ENCODE measurements around the gene FAM53A.
"Not testable (repeated sequence)": the region's sequence is repeated elsewhere in the genome, so short reads cannot be mapped to it uniquely, and the experiment has no call there.

Gene FAM53A

DNA sequence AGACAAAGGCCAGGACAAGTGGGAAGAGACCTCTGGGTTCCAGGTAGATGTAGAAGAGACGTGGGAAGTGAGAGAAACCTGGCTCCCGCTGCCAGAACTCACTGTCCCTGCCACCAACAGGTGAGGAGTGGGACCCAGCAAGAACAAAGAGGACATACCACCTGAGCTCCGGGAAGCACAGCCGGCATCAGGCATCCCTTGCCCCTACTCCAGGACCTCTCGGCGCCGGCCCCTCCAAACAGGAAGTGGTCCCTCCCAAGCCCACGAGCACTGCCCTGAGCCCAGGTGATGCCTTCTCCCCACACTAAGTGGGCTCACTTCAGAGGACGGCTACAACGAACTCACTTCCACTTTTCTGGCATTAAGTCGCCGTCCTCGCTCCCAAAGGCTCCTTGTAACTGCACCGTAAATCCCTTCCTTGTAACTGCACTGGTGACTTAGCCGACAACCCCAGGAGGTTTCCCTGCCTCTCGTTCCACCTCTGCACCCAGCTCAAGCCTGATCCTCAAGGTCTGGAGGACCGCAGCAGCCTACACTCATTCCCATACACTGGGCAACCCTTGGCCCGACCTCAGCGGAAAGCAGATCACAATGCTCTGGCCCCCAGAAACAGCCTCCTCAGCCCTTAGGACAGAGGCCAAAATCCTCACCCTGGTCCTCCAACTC is 8.8 kb downstream of the FAM53A start:
- no peak overlapping the region for H3K4me3 Mint-ChIP-seq
- TF ChIP-seq CTCF (IDR thresholded peaks at IDR 0.05; ENCODE audit: unreplicated experiment in 3 of 3), result no peak
- H3K9me3 Mint-ChIP-seq, result no peaks in the 10 kb centered on the region
- H3K4me1 Mint-ChIP-seq, result no peaks in the 10 kb centered on the region
- no peak overlapping the region for H3K27ac Mint-ChIP-seq
- H3K27me3 Mint-ChIP-seq (ENCODE audit: low read depth), result peaks cover 15% of the 10 kb centered on the region
- no peaks in the 10 kb centered on the region for H3K36me3 Mint-ChIP-seq (ENCODE audit: low read depth)

DNA sequence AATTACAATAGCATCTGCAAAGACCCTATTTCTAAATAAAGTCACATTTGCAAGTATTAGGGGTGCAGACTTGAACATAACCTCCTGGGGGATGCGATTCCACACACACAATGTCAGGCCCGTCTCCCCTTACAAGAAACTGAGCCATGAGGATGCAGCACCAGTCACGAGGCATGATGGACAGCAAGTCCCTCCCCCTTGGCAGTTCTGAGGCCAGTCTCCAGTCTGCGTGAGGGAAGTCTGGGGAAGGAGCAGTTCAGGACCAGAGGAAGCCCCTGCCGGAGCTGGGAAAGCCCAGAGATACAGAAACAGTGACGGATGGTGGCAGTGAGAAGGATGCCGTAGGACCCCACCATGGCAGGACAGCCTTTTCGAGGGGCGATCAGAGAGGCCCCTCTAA is 9.4 kb downstream of the FAM53A start:
- TF ChIP-seq CTCF (IDR thresholded peaks at IDR 0.05; ENCODE audit: unreplicated experiment in 3 of 3), result no peak
- no peaks in the 10 kb centered on the region for H3K4me1 Mint-ChIP-seq
- H3K36me3 Mint-ChIP-seq (ENCODE audit: low read depth), result no peaks in the 10 kb centered on the region
- H3K27ac Mint-ChIP-seq, result no peak overlapping the region
- H3K9me3 Mint-ChIP-seq, result no peaks in the 10 kb centered on the region
- H3K27me3 Mint-ChIP-seq (ENCODE audit: low read depth), result peaks cover 15% of the 10 kb centered on the region
- no peak overlapping the region for H3K4me3 Mint-ChIP-seq

GRCh38 chr4:1673671-1674070 is 10.4 kb downstream of the FAM53A start:
- peaks cover 15% of the 10 kb centered on the region for H3K27me3 Mint-ChIP-seq (ENCODE audit: low read depth)
- H3K9me3 Mint-ChIP-seq, result no peaks in the 10 kb centered on the region
- no peaks in the 10 kb centered on the region for H3K4me1 Mint-ChIP-seq
- H3K4me3 Mint-ChIP-seq, result no peak overlapping the region
- no peaks in the 10 kb centered on the region for H3K36me3 Mint-ChIP-seq (ENCODE audit: low read depth)
- H3K27ac Mint-ChIP-seq, result no peak overlapping the region
- no peak for TF ChIP-seq CTCF (IDR thresholded peaks at IDR 0.05; ENCODE audit: unreplicated experiment in 3 of 3)

- not testable (repeated sequence) for H3K4me3 Mint-ChIP-seq; H3K27ac Mint-ChIP-seq; H3K36me3 Mint-ChIP-seq (ENCODE audit: low read depth); H3K9me3 Mint-ChIP-seq; H3K4me1 Mint-ChIP-seq
- H3K27me3 Mint-ChIP-seq (ENCODE audit: low read depth), result peaks cover 13% of the 10 kb centered on the region
Observed at GRCh38 chr4:1671011-1671410, 13.1 kb downstream of the FAM53A start.

- Mint-ChIP-seq H3K4me3 (no peak overlapping the region), H3K27ac (no peak overlapping the region), H3K27me3 (ENCODE audit: low read depth) (peaks cover 8% of the 10 kb centered on the region), H3K9me3 (no peaks in the 10 kb centered on the region), H3K36me3 (ENCODE audit: low read depth) (no peaks in the 10 kb centered on the region), H3K4me1 (no peaks in the 10 kb centered on the region)
- TF ChIP-seq CTCF (IDR thresholded peaks at IDR 0.05; ENCODE audit: unreplicated experiment in 3 of 3), result no peak
Observed at GRCh38 chr4:1670279-1670678, 13.8 kb downstream of the FAM53A start.

GRCh38 chr4:1669850-1670249 is 14.3 kb downstream of the FAM53A start:
- H3K4me3 Mint-ChIP-seq, result no peak overlapping the region
- H3K36me3 Mint-ChIP-seq (ENCODE audit: low read depth), result no peaks in the 10 kb centered on the region
- no peaks in the 10 kb centered on the region for H3K9me3 Mint-ChIP-seq
- H3K27me3 Mint-ChIP-seq (ENCODE audit: low read depth), result peaks cover 5% of the 10 kb centered on the region
- no peak for TF ChIP-seq CTCF (IDR thresholded peaks at IDR 0.05; ENCODE audit: unreplicated experiment in 3 of 3)
- no peaks in the 10 kb centered on the region for H3K4me1 Mint-ChIP-seq
- H3K27ac Mint-ChIP-seq, result no peak overlapping the region
